ENCODE measurements around the gene RPS6KA5. TPM values are rescaled to one million over a fixed set of nuclear protein-coding genes. Genes with fewer than 3 reads are reported as not detected.

RPS6KA5 gene
- total and polyA plus RNA-seq, 9 of the 15 experiments (the other 6 are each of a cell fraction or from before 2014, with no cell fraction given), result 0.88 to 7.7 (median 4.7) TPM

DNA sequence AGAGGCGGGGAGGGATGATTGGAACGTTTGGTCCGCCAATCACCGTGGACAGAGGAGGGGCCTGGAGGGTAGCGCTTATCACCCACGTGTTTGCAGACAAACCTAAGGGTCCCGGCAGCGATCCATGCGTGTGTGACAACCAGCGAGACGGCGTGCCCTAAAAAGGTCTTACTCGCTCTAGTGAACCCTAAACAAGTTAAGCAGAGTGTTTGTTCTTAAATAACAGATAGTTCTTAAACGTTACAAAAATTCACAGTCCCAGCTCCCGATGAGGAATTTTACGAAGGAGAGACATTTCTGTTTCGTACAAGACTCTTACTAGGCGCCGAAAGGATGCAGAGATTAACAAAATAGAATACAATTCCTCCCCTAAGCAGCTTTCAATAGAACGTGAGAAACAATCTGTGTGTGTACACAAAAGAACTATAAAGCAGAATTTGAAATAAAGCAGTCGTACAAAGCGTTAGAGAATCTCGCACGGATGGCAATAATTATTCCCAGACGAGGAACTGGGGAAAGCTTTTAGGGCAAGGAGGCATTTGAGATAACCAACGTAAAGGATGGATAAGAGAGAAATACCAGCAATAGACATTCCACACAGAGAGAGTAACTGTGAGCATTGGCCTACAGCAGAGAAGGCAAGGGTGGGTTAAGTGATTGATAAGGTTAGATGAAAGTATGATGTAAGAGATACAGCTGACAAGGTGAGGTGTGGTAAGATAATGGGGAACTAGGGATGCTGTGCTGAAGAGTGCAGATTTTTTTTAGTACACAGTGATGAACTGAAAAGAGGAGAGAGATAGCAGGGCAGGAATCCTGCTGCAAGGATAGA lies 831 bp upstream of the RPS6KA5 start (continued):
- TF ChIP-seq, protein P1, sequence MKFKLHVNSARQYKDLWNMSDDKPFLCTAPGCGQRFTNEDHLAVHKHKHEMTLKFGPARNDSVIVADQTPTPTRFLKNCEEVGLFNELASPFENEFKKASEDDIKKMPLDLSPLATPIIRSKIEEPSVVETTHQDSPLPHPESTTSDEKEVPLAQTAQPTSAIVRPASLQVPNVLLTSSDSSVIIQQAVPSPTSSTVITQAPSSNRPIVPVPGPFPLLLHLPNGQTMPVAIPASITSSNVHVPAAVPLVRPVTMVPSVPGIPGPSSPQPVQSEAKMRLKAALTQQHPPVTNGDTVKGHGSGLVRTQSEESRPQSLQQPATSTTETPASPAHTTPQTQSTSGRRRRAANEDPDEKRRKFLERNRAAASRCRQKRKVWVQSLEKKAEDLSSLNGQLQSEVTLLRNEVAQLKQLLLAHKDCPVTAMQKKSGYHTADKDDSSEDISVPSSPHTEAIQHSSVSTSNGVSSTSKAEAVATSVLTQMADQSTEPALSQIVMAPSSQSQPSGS (CRISPR knock-in tag; IDR thresholded peaks at IDR 0.05), result no peak
- TF ChIP-seq ZBTB17 (CRISPR knock-in tag; IDR thresholded peaks at IDR 0.05) (no peak), ZNF561 (CRISPR knock-in tag; conservative IDR thresholded peaks at IDR 0.05) (no peak), ZNF766 (CRISPR knock-in tag; conservative IDR thresholded peaks at IDR 0.05) (no peak), JUN (IDR thresholded peaks at IDR 0.05; ENCODE audit: borderline replicate concordance, low read depth, low read length) (peak; percentile 28; the same call in 1 of the 2 replicates), JUN (CRISPR knock-in tag; IDR thresholded peaks at IDR 0.05; ENCODE audit: borderline replicate concordance) (no peak), ZBTB8A (IDR thresholded peaks at IDR 0.05; ENCODE audit: partially characterized antibody) (no peak), ZNF583 (CRISPR knock-in tag; IDR thresholded peaks at IDR 0.05) (no peak), RNF2 (IDR thresholded peaks at IDR 0.05) (no peak; the same call in 1 of the 2 replicates), GABPB2 (CRISPR knock-in tag; conservative IDR thresholded peaks at IDR 0.05) (no peak), SMAD3 (CRISPR knock-in tag; conservative IDR thresholded peaks at IDR 0.05) (no peak), ZNF695 (CRISPR knock-in tag; IDR thresholded peaks at IDR 0.05) (no peak), EWSR1 (IDR thresholded peaks at IDR 0.05; ENCODE audit: borderline replicate concordance, low read depth, partially characterized antibody) (no peak), ZBTB7A (IDR thresholded peaks at IDR 0.05; ENCODE audit: borderline replicate concordance, control insufficient read depth, low read depth, low read length) (peak; percentile 42; the same call in 1 of the 2 replicates), ZNF830 (CRISPR knock-in tag; IDR thresholded peaks at IDR 0.05) (no peak)
- TF ChIP-seq, protein P2, sequence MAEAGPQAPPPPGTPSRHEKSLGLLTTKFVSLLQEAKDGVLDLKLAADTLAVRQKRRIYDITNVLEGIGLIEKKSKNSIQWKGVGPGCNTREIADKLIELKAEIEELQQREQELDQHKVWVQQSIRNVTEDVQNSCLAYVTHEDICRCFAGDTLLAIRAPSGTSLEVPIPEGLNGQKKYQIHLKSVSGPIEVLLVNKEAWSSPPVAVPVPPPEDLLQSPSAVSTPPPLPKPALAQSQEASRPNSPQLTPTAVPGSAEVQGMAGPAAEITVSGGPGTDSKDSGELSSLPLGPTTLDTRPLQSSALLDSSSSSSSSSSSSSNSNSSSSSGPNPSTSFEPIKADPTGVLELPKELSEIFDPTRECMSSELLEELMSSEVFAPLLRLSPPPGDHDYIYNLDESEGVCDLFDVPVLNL (CRISPR knock-in tag; IDR thresholded peaks at IDR 0.05; ENCODE audit: low read depth), result no peak
- TF ChIP-seq, protein P3, sequence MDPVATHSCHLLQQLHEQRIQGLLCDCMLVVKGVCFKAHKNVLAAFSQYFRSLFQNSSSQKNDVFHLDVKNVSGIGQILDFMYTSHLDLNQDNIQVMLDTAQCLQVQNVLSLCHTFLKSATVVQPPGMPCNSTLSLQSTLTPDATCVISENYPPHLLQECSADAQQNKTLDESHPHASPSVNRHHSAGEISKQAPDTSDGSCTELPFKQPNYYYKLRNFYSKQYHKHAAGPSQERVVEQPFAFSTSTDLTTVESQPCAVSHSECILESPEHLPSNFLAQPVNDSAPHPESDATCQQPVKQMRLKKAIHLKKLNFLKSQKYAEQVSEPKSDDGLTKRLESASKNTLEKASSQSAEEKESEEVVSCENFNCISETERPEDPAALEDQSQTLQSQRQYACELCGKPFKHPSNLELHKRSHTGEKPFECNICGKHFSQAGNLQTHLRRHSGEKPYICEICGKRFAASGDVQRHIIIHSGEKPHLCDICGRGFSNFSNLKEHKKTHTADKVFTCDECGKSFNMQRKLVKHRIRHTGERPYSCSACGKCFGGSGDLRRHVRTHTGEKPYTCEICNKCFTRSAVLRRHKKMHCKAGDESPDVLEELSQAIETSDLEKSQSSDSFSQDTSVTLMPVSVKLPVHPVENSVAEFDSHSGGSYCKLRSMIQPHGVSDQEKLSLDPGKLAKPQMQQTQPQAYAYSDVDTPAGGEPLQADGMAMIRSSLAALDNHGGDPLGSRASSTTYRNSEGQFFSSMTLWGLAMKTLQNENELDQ (CRISPR knock-in tag; IDR thresholded peaks at IDR 0.05; ENCODE audit: borderline replicate concordance), result no peak
- TF ChIP-seq, protein P4, sequence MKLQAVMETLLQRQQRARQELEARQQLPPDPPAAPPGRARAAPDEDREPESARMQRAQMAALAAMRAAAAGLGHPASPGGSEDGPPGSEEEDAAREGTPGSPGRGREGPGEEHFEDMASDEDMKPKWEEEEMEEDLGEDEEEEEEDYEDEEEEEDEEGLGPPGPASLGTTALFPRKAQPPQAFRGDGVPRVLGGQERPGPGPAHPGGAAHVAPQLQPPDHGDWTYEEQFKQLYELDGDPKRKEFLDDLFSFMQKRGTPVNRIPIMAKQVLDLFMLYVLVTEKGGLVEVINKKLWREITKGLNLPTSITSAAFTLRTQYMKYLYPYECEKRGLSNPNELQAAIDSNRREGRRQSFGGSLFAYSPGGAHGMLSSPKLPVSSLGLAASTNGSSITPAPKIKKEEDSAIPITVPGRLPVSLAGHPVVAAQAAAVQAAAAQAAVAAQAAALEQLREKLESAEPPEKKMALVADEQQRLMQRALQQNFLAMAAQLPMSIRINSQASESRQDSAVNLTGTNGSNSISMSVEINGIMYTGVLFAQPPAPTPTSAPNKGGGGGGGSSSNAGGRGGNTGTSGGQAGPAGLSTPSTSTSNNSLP (IDR thresholded peaks at IDR 0.05; ENCODE audit: borderline replicate concordance, low read depth, low read length), result no peak
- TF ChIP-seq, protein P5, sequence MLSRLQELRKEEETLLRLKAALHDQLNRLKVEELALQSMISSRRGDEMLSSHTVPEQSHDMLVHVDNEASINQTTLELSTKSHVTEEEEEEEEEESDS (CRISPR knock-in tag; IDR thresholded peaks at IDR 0.05), result no peak
